GM13976 (cell line): ENCODE measurements around the gene GCA.

Experiments
- DNase-seq: peaks from one replicate; pipeline ENCODE4 v3.0.0; 2012; ENCODE audit warnings: low spot score
- CTCF ChIP-seq: IDR thresholded peaks from 2 replicates; pipeline ENCODE4 v1.5.1; 2012; ENCODE audit warnings: borderline replicate concordance, mild to moderate bottlenecking; ENCODE audit not compliant: insufficient read depth; ENCODE audit errors: extremely low read depth, missing control alignments, control extremely low read depth
- in situ Hi-C: fragments of 300-500 bp; cut with MboI; formaldehyde crosslinking; loops from one replicate; pipeline ENCODE4 v1.12.0; 2022; ENCODE audit warnings: low sequenced_read_pairs, mixed read lengths, inconsistent platforms; ENCODE audit not compliant: unreplicated experiment

GCA gene

GRCh38 chr2:162370931-162371330 is 27.0 kb downstream of the GCA start:
- in situ Hi-C loops = no loop called here
- no peak for TF ChIP-seq CTCF
- no peak for DNase-seq

- no peak for TF ChIP-seq CTCF
- in situ Hi-C loops = no loop called here
- no peak for DNase-seq
These were observed 28.9 kb downstream of the GCA start for GRCh38 chr2:162372818-162373217.

GRCh38 chr2:162379719-162380580 is 36.0 kb downstream of the GCA start:
- no peak for TF ChIP-seq CTCF
- in situ Hi-C loops = no loop called here
- no peak for DNase-seq

GRCh38 chr2:162381851-162382250 is 37.9 kb downstream of the GCA start:
- in situ Hi-C loops = no loop called here
- no peak for DNase-seq
- no peak for TF ChIP-seq CTCF

GRCh38 chr2:162382278-162382677 is 38.3 kb downstream of the GCA start:
- DNase-seq = no peak
- in situ Hi-C loops = no loop called here
- no peak for TF ChIP-seq CTCF

- TF ChIP-seq CTCF = no peak
- DNase-seq = no peak
- in situ Hi-C loops = no loop called here
These were observed 41.6 kb downstream of the GCA start for GRCh38 chr2:162385536-162385935.

- no peak for TF ChIP-seq CTCF
- DNase-seq = no peak
- in situ Hi-C loops = no loop called here
These were observed 46.9 kb downstream of the GCA start for GRCh38 chr2:162390801-162391200.
